H1 (cell line): ENCODE results near the gene CTNNA3. TPM values are rescaled to one million over a fixed set of nuclear protein-coding genes. Genes with fewer than 3 reads are reported as not detected.

ENCODE experiments used
- CTCF ChIA-PET: fragments of 300-600 bp; sonication (Branson Sonifier 250); formaldehyde crosslinking; loops from one replicate; lab custom pipeline; 2021; ENCODE audit not compliant: partially characterized antibody; lab: Charles Lee
- POLR2A ChIA-PET: fragments of 300-600 bp; sonication (Branson Sonifier 250); formaldehyde crosslinking; loops from one replicate; lab custom pipeline; 2021; ENCODE audit warnings: inconsistent platforms; ENCODE audit not compliant: partially characterized antibody; lab: Charles Lee
- DNase-seq, 2 experiments: peaks; one replicate each; pipeline versions ENCODE4 v3.0.0 to v3.0.0-alpha.2; 2010 to 2022; ENCODE audit warnings: low spot score in 2 of 2, low read depth in 1 of 2, mixed read lengths in 1 of 2
- FAIRE-seq: peaks from 2 replicates; lab custom pipeline; 2011; peaks lifted over from hg19 to GRCh38; lab: Jason Lieb, UNC
- H2AFZ ChIP-seq: 2 replicates; pipeline ENCODE4 v1.8.1; 2012; ENCODE audit warnings: low read length, inconsistent platforms
- H2AK5ac ChIP-seq: 2 replicates; pipeline ENCODE4 v1.6.1; 2013; ENCODE audit warnings: low read depth, low read length
- H2BK120ac ChIP-seq: replicated peaks from 2 replicates; pipeline ENCODE3; 2013; ENCODE audit warnings: low read depth, low read length, inconsistent platforms
- H2BK12ac ChIP-seq: 2 replicates; pipeline ENCODE4 v1.6.1; 2013; ENCODE audit warnings: low read depth, low read length
- H2BK15ac ChIP-seq: 2 replicates; pipeline ENCODE4 v1.6.1; 2013; ENCODE audit warnings: low read length
- H2BK20ac ChIP-seq: 2 replicates; pipeline ENCODE4 v1.6.1; 2013; ENCODE audit warnings: low read length
- H2BK5ac ChIP-seq: 2 replicates; pipeline ENCODE4 v1.6.1; 2013; ENCODE audit warnings: low read depth, low read length
- H3K14ac ChIP-seq: 2 replicates; pipeline ENCODE4 v1.6.1; 2013; ENCODE audit warnings: inconsistent platforms; ENCODE audit not compliant: insufficient read length
- H3K18ac ChIP-seq: 2 replicates; pipeline ENCODE4 v1.6.1; 2013; ENCODE audit warnings: low read length; ENCODE audit errors: extremely low read depth
- H3K23ac ChIP-seq: 2 replicates; pipeline ENCODE4 v1.6.1; 2013; ENCODE audit warnings: inconsistent platforms; ENCODE audit not compliant: insufficient read length
- H3K23me2 ChIP-seq: 2 replicates; pipeline ENCODE4 v1.6.1; 2013; ENCODE audit warnings: low read depth, low read length
- H3K27ac ChIP-seq: 2 replicates; pipeline ENCODE4 v1.6.1; 2011; ENCODE audit warnings: low read depth, low read length, inconsistent platforms
- H3K27me3 ChIP-seq, 4 experiments: replicated peaks in 1 of 4; 1 replicate in 1 of 4; 2 replicates in 3 of 4; pipeline versions ENCODE4 v1.6.1 to v1.8.1; 2011 to 2013; ENCODE audit warnings: low read length in 3 of 4, mild to moderate bottlenecking in 3 of 4, inconsistent platforms in 2 of 4, mixed read lengths in 2 of 4, moderate library complexity in 1 of 4; ENCODE audit not compliant: control insufficient read depth in 3 of 4, insufficient read depth in 3 of 4; ENCODE audit errors: extremely low read depth in 1 of 4
- H3K36me3 ChIP-seq, 4 experiments: 2 replicates each; pipeline versions ENCODE4 v1.6.1 to v1.8.1; 2011 to 2013; ENCODE audit warnings: mild to moderate bottlenecking in 4 of 4, low read length in 3 of 4, moderate library complexity in 2 of 4, control low read depth in 1 of 4, inconsistent platforms in 1 of 4; ENCODE audit not compliant: insufficient read depth in 4 of 4, control insufficient read depth in 2 of 4
- H3K4ac ChIP-seq: replicated peaks from 2 replicates; pipeline ENCODE3; 2013; ENCODE audit warnings: low read length, low read depth, mixed read lengths, inconsistent platforms; ENCODE audit not compliant: insufficient read length
- H3K4me1 ChIP-seq, 4 experiments: replicated peaks in 1 of 4; 1 replicate in 1 of 4; 2 replicates in 3 of 4; pipeline versions ENCODE4 v1.6.1 to v1.8.1; 2011 to 2013; ENCODE audit warnings: low read length in 3 of 4, inconsistent platforms in 2 of 4, mixed read lengths in 1 of 4; ENCODE audit not compliant: insufficient read depth in 4 of 4, control insufficient read depth in 3 of 4
- H3K4me2 ChIP-seq, 2 experiments: 2 replicates each; pipeline versions ENCODE4 v1.6.1 to v1.8.1; 2011 to 2013; ENCODE audit warnings: low read depth in 2 of 2, low read length in 2 of 2, control low read depth in 1 of 2, inconsistent platforms in 1 of 2, mild to moderate bottlenecking in 1 of 2; ENCODE audit not compliant: insufficient read depth in 1 of 2
- H3K4me3 ChIP-seq, 4 experiments: fragments of 200-600, 300-600 bp in 1 of 4; sonication (generic), shearing (Covaris generic), sonication (Bioruptor Twin) in 1 of 4; 2 replicates each; pipeline versions ENCODE4 v1.5.1 to v1.8.1; 2011 to 2016; ENCODE audit warnings: low read length in 4 of 4, low read depth in 3 of 4, control low read depth in 2 of 4, inconsistent platforms in 2 of 4, mild to moderate bottlenecking in 2 of 4, mixed read lengths in 1 of 4, moderate library complexity in 1 of 4; ENCODE audit not compliant: insufficient read depth in 2 of 4; ENCODE audit errors: extremely low read depth in 1 of 4
- H3K56ac ChIP-seq: replicated peaks from 2 replicates; pipeline ENCODE3; 2013; ENCODE audit warnings: low read depth, mild to moderate bottlenecking, mixed read lengths, low read length, inconsistent platforms; ENCODE audit not compliant: insufficient read length
- H3K79me1 ChIP-seq: 2 replicates; pipeline ENCODE4 v1.6.1; 2013; ENCODE audit warnings: low read depth, low read length, control low read depth
- H3K79me2 ChIP-seq, 2 experiments: 2 replicates each; pipeline versions ENCODE4 v1.6.1 to v1.8.1; 2012 to 2013; ENCODE audit warnings: low read length in 2 of 2, mild to moderate bottlenecking in 2 of 2, inconsistent platforms in 1 of 2; ENCODE audit not compliant: insufficient read depth in 2 of 2, control insufficient read depth in 1 of 2
- H3K9ac ChIP-seq, 4 experiments: replicated peaks in 1 of 4; 1 replicate in 1 of 4; 2 replicates in 3 of 4; pipeline versions ENCODE4 v1.6.1 to v1.8.1; 2011 to 2013; ENCODE audit warnings: low read depth in 3 of 4, low read length in 3 of 4, control low read depth in 2 of 4, mild to moderate bottlenecking in 2 of 4, moderate library complexity in 2 of 4, inconsistent platforms in 1 of 4; ENCODE audit errors: extremely low read depth in 1 of 4
- H3K9me3 ChIP-seq, 2 experiments: 2 replicates each; pipeline versions ENCODE4 v1.6.1 to v1.8.1; 2012 to 2013; ENCODE audit warnings: mild to moderate bottlenecking in 2 of 2, moderate library complexity in 2 of 2, control low read depth in 1 of 2, inconsistent platforms in 1 of 2, low read depth in 1 of 2, low read length in 1 of 2, mixed read lengths in 1 of 2; ENCODE audit not compliant: insufficient read depth in 2 of 2
- H4K20me1 ChIP-seq, 2 experiments: replicated peaks in 1 of 2; 2 replicates each; pipeline versions ENCODE3 to v1.8.1; 2011 to 2013; ENCODE audit warnings: inconsistent platforms in 2 of 2, low read length in 2 of 2, mild to moderate bottlenecking in 1 of 2; ENCODE audit not compliant: insufficient read depth in 2 of 2, control insufficient read depth in 1 of 2
- H4K5ac ChIP-seq: 2 replicates; pipeline ENCODE4 v1.6.1; 2013; ENCODE audit warnings: low read length, low read depth, mixed read lengths, inconsistent platforms; ENCODE audit not compliant: insufficient read length
- H4K8ac ChIP-seq: 2 replicates; pipeline ENCODE4 v1.8.0; 2013; ENCODE audit warnings: mild to moderate bottlenecking, moderate library complexity, low read length, inconsistent platforms; ENCODE audit not compliant: insufficient read depth; ENCODE audit errors: extremely low read depth
- H4K91ac ChIP-seq: replicated peaks from 2 replicates; pipeline ENCODE3; 2013; ENCODE audit warnings: low read length, mixed read lengths, inconsistent platforms; ENCODE audit not compliant: insufficient read length
- E2F6 ChIP-seq: IDR thresholded peaks from 2 replicates; pipeline ENCODE4 v1.6.1; 2012; ENCODE audit warnings: inconsistent platforms
- PHF8 ChIP-seq: fragments of 200-600 bp; sonication (generic); conservative IDR thresholded peaks from 2 replicates; pipeline ENCODE4 v1.7.1; 2012; ENCODE audit warnings: low read depth, mild to moderate bottlenecking, inconsistent platforms, low read length, moderate library complexity
- RAD21 ChIP-seq, 2 experiments: IDR thresholded peaks in 1 of 2; conservative IDR thresholded peaks in 1 of 2; 2 replicates each; pipeline ENCODE4 v1.6.1; 2011; ENCODE audit warnings: low read depth in 2 of 2, low read length in 2 of 2, improper control_type of control experiment in 1 of 2, inconsistent platforms in 1 of 2, mild to moderate bottlenecking in 1 of 2, moderate library complexity in 1 of 2
- RFX5 ChIP-seq: IDR thresholded peaks from 2 replicates; pipeline ENCODE4 v1.6.1; 2011; ENCODE audit warnings: low read depth, low read length, improper control_type of control experiment, borderline replicate concordance
- SP1 ChIP-seq: IDR thresholded peaks from 2 replicates; pipeline ENCODE4 v1.6.1; 2011; ENCODE audit warnings: low read depth, low read length
- TAF1 ChIP-seq: IDR thresholded peaks from 2 replicates; pipeline ENCODE4 v1.6.1; 2011; ENCODE audit warnings: mild to moderate bottlenecking, low read depth, low read length
- TBP ChIP-seq: IDR thresholded peaks from 2 replicates; pipeline ENCODE4 v1.6.1; 2011; ENCODE audit warnings: low read depth, low read length, improper control_type of control experiment
- TCF12 ChIP-seq: IDR thresholded peaks from 2 replicates; pipeline ENCODE4 v1.6.1; 2011; ENCODE audit warnings: low read depth, mild to moderate bottlenecking, low read length
- TEAD4 ChIP-seq: IDR thresholded peaks from 2 replicates; pipeline ENCODE4 v1.6.1; 2012; ENCODE audit warnings: low read depth, low read length, inconsistent platforms, mixed read lengths
- USF2 ChIP-seq: IDR thresholded peaks from 2 replicates; pipeline ENCODE4 v1.6.1; 2011; ENCODE audit warnings: low read length, improper control_type of control experiment
- ZNF274 ChIP-seq: IDR thresholded peaks from 2 replicates; pipeline ENCODE4 v1.7.0; 2012; ENCODE audit warnings: low read length, borderline replicate concordance; ENCODE audit errors: extremely low read depth
- WGBS, 2 experiments: shearing (Covaris generic) in 1 of 2; methylation state at CpG; one replicate each; pipeline versions ENCODE4 v1.1.6 to v1.1.7; 2013 to 2015; ENCODE audit warnings: low lambda C conversion rate in 2 of 2, mixed read lengths in 2 of 2, inconsistent platforms in 1 of 2, low coverage in 1 of 2, missing lambda C conversion rate in 1 of 2; ENCODE audit not compliant: insufficient replicate concordance in 2 of 2, insufficient coverage in 1 of 2, insufficient read length in 1 of 2; ENCODE audit errors: extremely low coverage in 1 of 2, missing lambda C conversion rate in 1 of 2; 5-methylcytosine and 5-hydroxymethylcytosine counted together
- polyA plus RNA-seq, 7 experiments: library from polyadenylated mRNA; depleted of rRNA in 3 of 7; stranded (reverse) in 5 of 7; unstranded in 2 of 7; fragments of >200 nt in 5 of 7; fragments of 200-250 nt in 2 of 7; gene quantifications; 1 replicate in 5 of 7; 2 replicates in 1 of 7; 4 replicates in 1 of 7; pipeline versions ENCODE4 v1.2.1 to v1.2.3, GENCODE V29; 2011 to 2013; ENCODE audit warnings: missing spikeins in 2 of 7, mixed read lengths in 2 of 7
- total RNA-seq: library from RNA; stranded (reverse); fragmentation: NEBNext Ultra II Directional; extraction: Animal tissue kit (Norgen Biotek cat#: 25700); gene quantifications from 2 replicates; pipeline ENCODE4 v1.2.1, GENCODE V29; 2021

Gene CTNNA3
- total and polyA plus RNA-seq, 2 of the 8 experiments (the other 6 are each of a cell fraction or from before 2014, with no cell fraction given), result 1.3 to 1.5 TPM

GRCh38 chr10:66799474-66799873, 896.5 kb downstream of the CTNNA3 start:
- H3K23ac ChIP-seq, result no peak overlapping the region
- no peak overlapping the region for H3K4me2 ChIP-seq
- no peak overlapping the region for H3K4ac ChIP-seq
- H2AFZ ChIP-seq, result no peak overlapping the region
- DNase-seq (no peak), FAIRE-seq (no peak)
- POLR2A ChIA-PET, result no interaction called here
- no peak overlapping the region for H3K18ac ChIP-seq
- WGBS, 2 experiments, result 90% methylated on average over 2 of the region's 2 CpGs; no CpG with 5 or more reads in 1 of the 2 experiments
- H3K27me3 ChIP-seq, result no peaks in the 10 kb centered on the region
- no peak overlapping the region for H2AK5ac ChIP-seq
- CTCF ChIA-PET, result no interaction called here
- H2BK12ac ChIP-seq, result no peak overlapping the region
- H3K4me3 ChIP-seq, result no peak overlapping the region
- H3K14ac ChIP-seq, result no peak overlapping the region
- H2BK15ac ChIP-seq, result no peak overlapping the region
- H3K56ac ChIP-seq, result no peak overlapping the region
- H3K4me1 ChIP-seq, result peaks cover 0 to 3% (median 0%) of the 10 kb centered on the region in 4 experiments; a peak in 1 of 7 replicates
- H2BK5ac ChIP-seq, result no peak overlapping the region
- H2BK120ac ChIP-seq, result no peak overlapping the region
- H4K91ac ChIP-seq, result no peak overlapping the region
- H3K9me3 ChIP-seq, result no peaks in the 10 kb centered on the region
- H3K79me1 ChIP-seq, result no peaks in the 10 kb centered on the region
- H2BK20ac ChIP-seq, result no peak overlapping the region
- no peak overlapping the region for H3K27ac ChIP-seq
- H4K20me1 ChIP-seq, result no peaks in the 10 kb centered on the region
- no peak overlapping the region for H4K8ac ChIP-seq
- no peaks in the 10 kb centered on the region for H3K36me3 ChIP-seq
- H3K79me2 ChIP-seq, result no peaks in the 10 kb centered on the region
- no peak overlapping the region for H3K9ac ChIP-seq
- no peaks in the 10 kb centered on the region for H3K23me2 ChIP-seq
- H4K5ac ChIP-seq, result no peak overlapping the region
- TF ChIP-seq TAF1, result no peak
- TF ChIP-seq RFX5, result no peak
- TF ChIP-seq SP1, result no peak
- TF ChIP-seq E2F6, result no peak
- TF ChIP-seq TEAD4, result no peak
- no peak for TF ChIP-seq USF2
- TF ChIP-seq ZNF274, result no peak
- no peak for TF ChIP-seq RAD21 (IDR thresholded peaks at IDR 0.05 in 1 of 2, conservative IDR thresholded peaks at IDR 0.05 in 1 of 2; ENCODE audit: low read depth in 2 of 2, low read length in 2 of 2)
- no peak for TF ChIP-seq TBP
- TF ChIP-seq TCF12, result no peak
- no peak for TF ChIP-seq PHF8
